Hepatocyte (in vitro differentiated cells): ENCODE measurements around the gene ZNF653. TPM values are rescaled to one million over a fixed set of nuclear protein-coding genes. Genes with fewer than 3 reads are reported as not detected.
"Not testable (repeated sequence)": the region's sequence is repeated elsewhere in the genome, so short reads cannot be mapped to it uniquely, and the experiment has no call there.

ENCODE experiments used
- DNase-seq: peaks from one replicate; pipeline ENCODE4 v3.0.0-alpha.2; 2016; ENCODE audit warnings: low spot score
- H2AFZ ChIP-seq: fragments of 200-600 bp; sonication (generic); 2 replicates; pipeline ENCODE4 v1.6.0; 2016; ENCODE audit warnings: antibody characterized with exemption, mild to moderate bottlenecking
- H3K27ac ChIP-seq: fragments of 200-600 bp; sonication (generic); 2 replicates; pipeline ENCODE4 v1.5.1; 2016; ENCODE audit warnings: mild to moderate bottlenecking
- H3K27me3 ChIP-seq: fragments of 200-600 bp; sonication (generic); 2 replicates; pipeline ENCODE4 v1.6.1; 2016
- H3K36me3 ChIP-seq: fragments of 200-600 bp; sonication (generic); replicated peaks from 2 replicates; pipeline ENCODE4 v1.5.1; 2016; ENCODE audit warnings: low read depth; ENCODE audit not compliant: insufficient read depth
- H3K4me1 ChIP-seq: fragments of 200-600 bp; sonication (generic); 2 replicates; pipeline ENCODE4 v1.5.1; 2016; ENCODE audit warnings: mild to moderate bottlenecking, moderate library complexity; ENCODE audit not compliant: insufficient read depth
- H3K4me2 ChIP-seq: fragments of 200-600 bp; sonication (generic); 2 replicates; pipeline ENCODE4 v1.6.0; 2016
- H3K4me3 ChIP-seq: fragments of 200-600 bp; sonication (generic); 2 replicates; pipeline ENCODE4 v1.5.1; 2016; ENCODE audit warnings: mild to moderate bottlenecking
- H3K79me2 ChIP-seq: fragments of 200-600 bp; sonication (generic); 2 replicates; pipeline ENCODE4 v1.6.0; 2017; ENCODE audit warnings: mild to moderate bottlenecking
- H3K9me2 ChIP-seq: fragments of 200-600 bp; sonication (generic); replicated peaks from 2 replicates; pipeline ENCODE4 v1.6.0; 2017; ENCODE audit warnings: mild to moderate bottlenecking; ENCODE audit not compliant: insufficient read depth
- H3K9me3 ChIP-seq: fragments of 200-600 bp; sonication (generic); 2 replicates; pipeline ENCODE4 v1.5.1; 2016; ENCODE audit warnings: low read depth, mild to moderate bottlenecking
- H4K20me1 ChIP-seq: fragments of 200-600 bp; sonication (generic); 2 replicates; pipeline ENCODE4 v1.6.0; 2016; ENCODE audit warnings: mild to moderate bottlenecking; ENCODE audit not compliant: insufficient read depth, poor library complexity, severe bottlenecking
- EZH2 ChIP-seq: fragments of 200-600 bp; sonication (generic); IDR thresholded peaks from 2 replicates; pipeline ENCODE4 v1.6.1; 2016; ENCODE audit warnings: antibody characterized with exemption, mild to moderate bottlenecking, borderline replicate concordance
- EZH2phosphoT487 ChIP-seq: fragments of 200-600 bp; sonication (generic); IDR thresholded peaks from one replicate; pipeline ENCODE4 v1.6.1; 2018; ENCODE audit warnings: antibody characterized with exemption, mild to moderate bottlenecking, low read depth, moderate library complexity; ENCODE audit not compliant: unreplicated experiment, severe bottlenecking
- WGBS: methylation state at CpG from one replicate; pipeline ENCODE4 v1.1.6; 2016; ENCODE audit warnings: low lambda C conversion rate; ENCODE audit errors: missing lambda C conversion rate; 5-methylcytosine and 5-hydroxymethylcytosine counted together
- polyA plus RNA-seq: library from polyadenylated mRNA; unstranded; fragments of >200 nt; fragmentation: Nextera tagmentation; extraction: Ambion mirVana; gene quantifications from 2 replicates; pipeline ENCODE4 v1.2.1, GENCODE V29; 2016
- total RNA-seq: library from RNA; depleted of rRNA; stranded (reverse); fragments of >200 nt; gene quantifications from 2 replicates; pipeline ENCODE4 v1.2.3, GENCODE V29; 2014
- TF ChIP-seq, protein P1 (sequence below): fragments of 200-600 bp; sonication (generic); IDR thresholded peaks from 2 replicates; pipeline ENCODE4 v1.5.1; 2016; ENCODE audit warnings: antibody characterized with exemption, mild to moderate bottlenecking; ENCODE audit not compliant: poor library complexity

The ZNF653 gene
- total and polyA plus RNA-seq, 2 experiments from 2014 or later, result 8.4 to 9.6 TPM

DNA sequence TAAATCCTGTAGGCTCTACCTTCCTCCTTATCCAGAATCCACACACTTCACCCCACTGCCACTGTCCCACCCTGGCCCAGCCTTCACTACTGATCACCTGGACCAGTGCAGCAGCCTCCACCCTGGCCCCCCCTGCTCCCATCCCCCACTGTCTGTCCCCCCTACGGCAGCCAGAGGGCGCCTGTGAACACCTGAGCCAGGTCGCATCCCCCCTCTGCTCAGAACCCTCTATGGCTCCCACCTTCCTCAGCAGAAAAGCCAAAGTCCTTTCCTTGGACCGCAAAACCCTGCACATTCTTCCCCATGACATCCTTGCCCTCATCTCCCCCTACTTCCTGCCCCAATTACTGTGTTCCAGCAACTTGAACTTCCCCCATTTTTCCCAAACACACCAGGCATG, 45.4 kb downstream of the ZNF653 start:
- Histone ChIP-seq H3K9me2 (no peaks in the 10 kb centered on the region), H3K27me3 (no peaks in the 10 kb centered on the region), H3K9me3 (no peaks in the 10 kb centered on the region), H3K4me2 (no peak overlapping the region), H3K36me3 (no peaks in the 10 kb centered on the region), H3K27ac (no peak overlapping the region), H4K20me1 (no peaks in the 10 kb centered on the region), H3K79me2 (no peaks in the 10 kb centered on the region), H3K4me1 (no peaks in the 10 kb centered on the region), H3K4me3 (no peak overlapping the region), H2AFZ (no peak overlapping the region)
- TF ChIP-seq, protein P1, sequence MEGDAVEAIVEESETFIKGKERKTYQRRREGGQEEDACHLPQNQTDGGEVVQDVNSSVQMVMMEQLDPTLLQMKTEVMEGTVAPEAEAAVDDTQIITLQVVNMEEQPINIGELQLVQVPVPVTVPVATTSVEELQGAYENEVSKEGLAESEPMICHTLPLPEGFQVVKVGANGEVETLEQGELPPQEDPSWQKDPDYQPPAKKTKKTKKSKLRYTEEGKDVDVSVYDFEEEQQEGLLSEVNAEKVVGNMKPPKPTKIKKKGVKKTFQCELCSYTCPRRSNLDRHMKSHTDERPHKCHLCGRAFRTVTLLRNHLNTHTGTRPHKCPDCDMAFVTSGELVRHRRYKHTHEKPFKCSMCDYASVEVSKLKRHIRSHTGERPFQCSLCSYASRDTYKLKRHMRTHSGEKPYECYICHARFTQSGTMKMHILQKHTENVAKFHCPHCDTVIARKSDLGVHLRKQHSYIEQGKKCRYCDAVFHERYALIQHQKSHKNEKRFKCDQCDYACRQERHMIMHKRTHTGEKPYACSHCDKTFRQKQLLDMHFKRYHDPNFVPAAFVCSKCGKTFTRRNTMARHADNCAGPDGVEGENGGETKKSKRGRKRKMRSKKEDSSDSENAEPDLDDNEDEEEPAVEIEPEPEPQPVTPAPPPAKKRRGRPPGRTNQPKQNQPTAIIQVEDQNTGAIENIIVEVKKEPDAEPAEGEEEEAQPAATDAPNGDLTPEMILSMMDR, result peak; percentile 21
- TF ChIP-seq EZH2, result no peak
- DNase-seq, result no peak
- 70% methylated on average over 4 of the region's 4 CpGs for WGBS

DNA sequence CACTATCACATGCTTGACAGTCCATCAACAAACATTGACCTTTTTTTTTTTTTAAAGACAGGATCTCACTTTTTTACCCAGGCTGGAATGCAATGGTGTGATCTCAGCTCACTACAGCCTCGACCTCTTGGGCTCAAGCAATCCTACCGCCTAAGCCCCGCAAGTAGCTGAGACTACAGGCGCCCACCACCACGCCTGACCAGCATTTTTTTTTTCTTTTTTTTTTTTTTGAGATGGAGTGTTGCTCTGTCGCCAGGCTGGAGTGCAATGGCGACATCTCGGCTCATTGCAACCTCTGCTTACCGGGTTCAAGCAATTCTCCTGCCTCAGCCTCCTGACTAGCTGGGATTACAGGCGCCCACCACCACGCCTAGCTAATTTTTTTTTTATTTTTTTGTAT, 46.7 kb downstream of the ZNF653 start:
- not testable (repeated sequence) for H2AFZ ChIP-seq, H3K27ac ChIP-seq, H3K9me2 ChIP-seq, H3K79me2 ChIP-seq, H3K36me3 ChIP-seq, DNase-seq, H3K9me3 ChIP-seq, H4K20me1 ChIP-seq, H3K4me2 ChIP-seq, H3K4me3 ChIP-seq, H3K27me3 ChIP-seq, H3K4me1 ChIP-seq
- 84% methylated on average over 11 of the region's 11 CpGs for WGBS

DNA sequence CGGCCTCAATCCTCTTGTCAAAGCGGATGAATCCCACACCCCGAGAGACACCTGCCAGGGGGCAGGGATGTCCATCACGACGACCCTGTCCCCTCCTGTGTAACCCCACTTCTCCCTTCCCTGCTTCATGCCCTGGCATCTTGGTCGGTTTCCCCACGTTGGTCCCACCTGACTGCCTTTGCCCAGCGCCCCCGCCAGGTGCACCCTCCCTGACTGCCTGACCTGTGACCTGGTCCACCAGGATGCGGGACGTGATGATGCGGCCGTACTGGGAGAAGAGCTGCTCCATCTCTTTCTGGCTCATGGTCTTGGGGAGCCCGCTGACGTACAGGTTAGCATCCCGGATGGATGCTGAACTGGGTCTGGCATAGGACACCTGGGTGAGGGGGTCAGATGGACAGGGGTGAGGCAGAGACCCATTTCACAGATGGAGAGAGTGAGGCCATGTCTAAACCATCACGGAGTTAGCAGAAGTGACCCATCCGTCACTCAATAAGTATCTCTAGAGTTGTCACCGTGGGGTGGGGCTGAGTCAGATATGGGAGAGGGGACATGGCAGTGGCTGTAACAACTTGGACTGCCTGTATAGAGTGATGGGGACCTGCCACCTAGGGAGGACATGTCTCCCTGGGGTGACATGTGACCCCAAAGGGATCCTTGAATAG, 47.3 kb downstream of the ZNF653 start:
- H3K79me2 ChIP-seq, result no peaks in the 10 kb centered on the region
- DNase-seq, result no peak
- H3K27me3 ChIP-seq, result no peaks in the 10 kb centered on the region
- no peaks in the 10 kb centered on the region for H3K36me3 ChIP-seq
- H3K4me2 ChIP-seq, result no peak overlapping the region
- H3K9me3 ChIP-seq, result no peaks in the 10 kb centered on the region
- H3K9me2 ChIP-seq, result no peaks in the 10 kb centered on the region
- TF ChIP-seq, protein P1, result no peak
- TF ChIP-seq EZH2 (no peak), EZH2phosphoT487 (no peak)
- WGBS, result 95% methylated on average over 19 of the region's 19 CpGs
- no peaks in the 10 kb centered on the region for H4K20me1 ChIP-seq
- H3K4me3 ChIP-seq, result no peak overlapping the region
- H2AFZ ChIP-seq, result no peak overlapping the region
- H3K27ac ChIP-seq, result no peak overlapping the region
- H3K4me1 ChIP-seq, result no peaks in the 10 kb centered on the region

DNA sequence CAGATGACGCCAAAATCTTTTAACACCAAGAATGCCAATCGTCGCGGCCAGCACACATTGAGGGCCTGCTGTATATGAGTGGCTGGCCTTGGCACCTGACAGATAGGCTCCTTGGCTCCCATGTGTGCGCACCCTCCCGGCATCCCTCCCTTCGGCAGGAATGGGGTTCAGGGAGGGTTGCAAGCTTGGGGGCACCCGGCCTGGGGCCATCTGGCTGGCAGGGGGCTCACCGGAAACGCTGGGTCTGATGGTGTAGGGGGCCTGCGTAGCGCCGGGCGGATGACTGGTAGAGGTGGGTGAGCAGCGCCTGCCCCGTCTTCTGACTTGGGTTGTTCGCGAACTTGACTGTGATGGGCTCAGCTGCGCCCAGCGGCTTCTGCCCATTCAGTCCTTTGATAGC, 47.8 kb downstream of the ZNF653 start:
- Histone ChIP-seq H3K27ac (no peak overlapping the region), H3K9me3 (no peaks in the 10 kb centered on the region), H3K27me3 (no peaks in the 10 kb centered on the region), H3K79me2 (no peaks in the 10 kb centered on the region), H3K36me3 (no peaks in the 10 kb centered on the region), H3K9me2 (no peaks in the 10 kb centered on the region), H3K4me1 (no peaks in the 10 kb centered on the region), H4K20me1 (no peaks in the 10 kb centered on the region), H3K4me2 (no peak overlapping the region), H3K4me3 (no peak overlapping the region), H2AFZ (no peak overlapping the region)
- WGBS, result 94% methylated on average over 20 of the region's 20 CpGs
- no peak for TF ChIP-seq EZH2phosphoT487
- no peak for TF ChIP-seq EZH2
- TF ChIP-seq, protein P1, result no peak
- no peak for DNase-seq
